Sciatic nerve (tissue), 2 donors: Measurements from ENCODE around the gene METTL23. TPM values are rescaled to one million over a fixed set of nuclear protein-coding genes. Genes with fewer than 3 reads are reported as not detected.
"Not testable (repeated sequence)": the region's sequence is repeated elsewhere in the genome, so short reads cannot be mapped to it uniquely, and the experiment has no call there.

Source experiments
- ATAC-seq: fragments of 200-7000 bp; cut with Tn5 transposase; one replicate; pipeline ENCODE4 v1.9.1; 2020; ENCODE audit warnings: mild to moderate bottlenecking, moderate library complexity
- DNase-seq: peaks from one replicate; pipeline ENCODE4 v3.0.0-alpha.2; 2020; ENCODE audit warnings: low spot score
- intact Hi-C: fragments of 100-400 bp; cut with DNase I; formaldehyde crosslinking; loops from one replicate; pipeline ENCODE4 v1.14.2; 2022
- total RNA-seq: library from RNA; stranded (reverse); fragmentation: NEBNext Ultra II Directional; extraction: Animal tissue kit (Norgen Biotek cat#: 25700); gene quantifications from one replicate; pipeline ENCODE4 v1.2.1, GENCODE V29; 2021
- donor health status: DM: no; HTN: no; CAD: no.
- donor health status: DM: no; HTN: no; CAD: no.

Gene METTL23
- total RNA-seq, 1 donor from 2014 or later, result 29.1 TPM

DNA sequence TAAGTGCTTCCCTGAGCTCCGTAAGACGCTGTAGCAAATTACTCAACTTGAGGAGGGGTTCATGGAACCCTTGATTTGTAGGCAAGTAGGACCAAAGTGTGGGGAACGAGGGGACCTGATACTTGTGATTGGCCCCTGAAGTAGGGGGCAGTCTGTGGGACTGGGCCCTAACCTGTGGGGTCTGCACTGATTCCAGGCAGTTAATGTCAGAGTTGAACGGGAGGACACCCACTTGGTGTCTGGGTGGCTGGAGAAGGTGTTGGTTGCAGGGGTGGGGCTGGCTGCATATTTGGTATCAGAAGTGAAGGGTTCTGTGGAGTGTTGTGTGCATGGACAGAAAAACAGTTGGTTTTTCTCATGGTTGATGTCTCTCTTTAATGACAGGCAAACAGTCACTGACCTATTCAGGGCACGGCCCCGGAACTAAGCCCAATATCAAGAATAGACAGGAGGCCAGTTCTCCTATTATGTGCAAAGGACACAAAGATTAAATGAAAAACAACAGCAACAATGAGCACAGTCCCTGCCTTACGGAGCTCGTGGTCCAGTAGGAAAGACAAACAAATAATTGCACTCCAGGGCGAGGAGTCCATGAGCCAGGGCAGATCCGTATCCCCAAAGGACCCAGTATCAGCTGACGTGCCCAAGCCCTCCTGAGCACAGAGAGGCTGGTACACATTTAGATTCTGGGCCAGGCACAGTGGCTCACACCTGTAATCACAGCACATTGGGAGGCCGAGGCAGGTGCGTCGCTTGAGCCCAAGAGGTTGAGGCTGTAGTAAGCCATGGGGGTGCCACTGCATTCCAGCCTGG, 35.1 kb upstream of the METTL23 start:
- ATAC-seq, result no peak
- intact Hi-C loops, result no loop called here
- DNase-seq, result no peak

DNA sequence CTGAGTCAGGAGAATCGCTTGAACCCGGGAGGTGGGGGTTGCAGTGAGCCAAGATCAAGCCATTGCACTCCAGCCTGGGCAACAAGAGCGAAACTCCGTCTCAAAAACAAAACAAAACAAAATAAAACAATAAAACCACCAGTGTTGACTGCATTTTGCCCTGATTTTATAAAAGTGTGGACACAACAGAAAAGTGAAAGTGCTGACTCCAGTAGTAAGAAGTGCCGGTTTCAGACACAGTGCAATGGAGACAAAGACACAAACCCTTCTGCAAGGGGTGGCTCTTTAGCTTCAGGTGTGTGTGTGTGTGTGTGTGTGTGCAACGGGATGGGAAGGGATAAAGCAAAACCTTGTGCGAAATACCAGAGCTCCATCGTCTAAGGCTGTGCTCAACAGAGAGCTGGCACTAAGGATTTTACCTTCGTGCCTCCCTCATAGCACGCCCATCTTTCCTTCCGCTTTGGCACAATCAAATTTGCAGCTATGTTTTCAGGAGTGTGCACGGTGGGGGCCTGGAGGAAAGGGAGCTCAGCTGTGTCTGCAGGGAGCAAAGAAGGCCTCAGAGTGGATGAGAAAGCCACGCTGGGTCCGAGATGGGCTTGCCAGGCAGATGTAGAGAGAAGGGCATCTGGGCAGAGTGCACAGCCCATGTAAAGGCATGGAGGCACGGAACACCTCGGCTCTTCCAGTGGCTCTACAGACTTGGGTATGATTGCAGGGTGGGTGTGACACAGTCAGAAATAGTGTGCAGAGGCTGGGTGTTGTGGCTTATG, 31.4 kb upstream of the METTL23 start:
- ATAC-seq, result no peak
- intact Hi-C loops, result no loop called here
- no peak for DNase-seq

DNA sequence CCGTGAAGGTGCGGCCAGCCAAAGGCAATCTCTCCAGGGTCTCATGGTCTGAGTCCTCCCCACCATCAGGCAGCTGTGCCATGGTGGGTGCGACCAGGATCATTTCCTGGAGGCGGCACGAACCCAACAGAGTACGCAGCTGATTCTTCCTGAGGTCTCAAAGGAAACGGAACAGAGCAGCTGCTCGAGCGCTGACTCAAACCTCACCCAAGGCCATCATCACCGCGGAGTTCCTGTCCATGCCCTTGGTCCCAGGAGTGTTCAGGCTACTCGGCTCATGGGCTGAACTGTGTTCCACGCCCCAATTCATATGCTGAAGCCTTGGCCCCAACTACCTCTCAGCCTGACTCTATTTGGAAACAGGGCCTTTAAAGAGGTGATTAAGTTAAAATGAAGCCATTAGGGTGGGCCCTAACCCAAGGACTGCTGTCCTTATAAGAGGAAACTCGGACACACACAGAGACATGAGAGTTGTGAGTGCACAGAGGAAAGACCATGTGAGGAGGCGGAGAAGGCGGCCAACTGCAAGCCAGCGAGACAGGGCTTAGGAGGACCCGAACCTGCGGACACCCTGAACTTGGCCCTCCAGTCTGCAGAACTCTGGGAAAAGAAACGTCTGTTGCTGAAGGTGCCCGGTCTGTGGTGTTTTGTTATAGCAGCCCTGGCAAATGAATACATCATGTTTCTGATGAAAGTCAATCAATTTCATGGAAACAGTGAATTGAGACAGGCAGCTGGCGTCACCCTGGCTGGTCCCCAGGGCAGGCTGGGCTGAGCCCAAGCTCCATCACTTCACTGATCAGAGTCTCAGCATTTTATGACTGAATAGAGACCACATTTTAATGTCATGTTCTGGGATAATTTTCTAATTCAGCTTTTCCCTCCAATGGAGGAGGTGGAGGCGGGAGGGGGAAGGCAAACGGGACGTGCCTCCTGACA, 29.6 kb upstream of the METTL23 start:
- intact Hi-C loops, result no loop called here
- ATAC-seq, result no peak
- DNase-seq, result no peak

GRCh38 chr17:76697702-76698465, 28.8 kb upstream of the METTL23 start:
- DNase-seq, result no peak
- ATAC-seq, result no peak
- intact Hi-C loops, result no loop called here

DNA sequence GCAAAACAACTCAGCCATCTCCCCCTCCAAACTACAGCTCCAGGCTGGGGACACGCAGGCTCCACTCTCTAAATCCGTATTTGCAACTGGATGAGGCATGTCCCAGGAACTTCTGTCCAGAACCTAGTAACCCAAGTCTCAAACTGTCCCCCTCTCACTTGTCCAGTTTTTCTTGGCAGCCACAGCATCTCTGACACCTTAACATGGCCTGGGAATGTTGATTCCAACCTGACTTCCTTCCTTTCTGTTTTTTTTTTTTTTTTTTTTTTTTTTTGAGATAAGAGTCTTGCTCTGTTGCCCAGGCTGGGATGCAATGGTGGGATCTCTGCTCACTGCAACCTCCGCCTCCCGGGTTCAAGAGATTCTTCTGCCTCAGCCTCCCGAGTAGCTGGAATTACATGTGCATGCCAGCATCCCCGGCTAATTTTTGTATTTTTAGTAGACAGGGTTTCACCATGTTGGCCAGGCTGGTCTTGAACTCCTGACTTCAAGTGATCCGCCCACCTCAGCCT, 28.1 kb upstream of the METTL23 start:
- DNase-seq, intact Hi-C loops, ATAC-seq: not testable (repeated sequence)

DNA sequence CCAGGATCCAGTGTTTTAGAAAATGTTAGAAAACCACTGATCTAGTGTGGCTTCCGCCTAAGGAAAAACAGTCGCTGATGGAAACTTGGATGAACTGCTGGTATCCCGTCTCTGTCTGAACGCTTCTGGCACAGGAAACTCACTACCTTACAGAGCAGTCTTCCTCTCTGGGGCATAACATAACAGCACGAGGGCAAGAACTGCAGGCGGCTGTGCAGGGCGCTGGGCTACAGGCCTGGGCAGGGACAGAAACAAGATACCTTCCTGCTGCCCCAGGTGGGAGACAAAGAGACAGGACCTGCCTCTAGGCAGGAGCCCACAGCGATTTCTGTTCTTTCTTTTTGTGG, 26.4 kb upstream of the METTL23 start:
- DNase-seq, result no peak
- ATAC-seq, result peak; percentile 34
- intact Hi-C loops, result no loop called here

- ATAC-seq (peak; percentile 93), DNase-seq (no peak)
- intact Hi-C loops, result no loop called here
Measured at GRCh38 chr17:76700617-76701470, 25.8 kb upstream of the METTL23 start.

- no peak for DNase-seq
- ATAC-seq, result peak; percentile 13
- intact Hi-C loops, result no loop called here
Measured at GRCh38 chr17:76701471-76701967, 25.1 kb upstream of the METTL23 start.

- ATAC-seq (no peak), DNase-seq (no peak)
- intact Hi-C loops, result no loop called here
Measured at GRCh38 chr17:76702076-76702475, 24.6 kb upstream of the METTL23 start.

GRCh38 chr17:76702941-76703637, 23.6 kb upstream of the METTL23 start:
- intact Hi-C loops, result no loop called here
- no peak for DNase-seq

DNA sequence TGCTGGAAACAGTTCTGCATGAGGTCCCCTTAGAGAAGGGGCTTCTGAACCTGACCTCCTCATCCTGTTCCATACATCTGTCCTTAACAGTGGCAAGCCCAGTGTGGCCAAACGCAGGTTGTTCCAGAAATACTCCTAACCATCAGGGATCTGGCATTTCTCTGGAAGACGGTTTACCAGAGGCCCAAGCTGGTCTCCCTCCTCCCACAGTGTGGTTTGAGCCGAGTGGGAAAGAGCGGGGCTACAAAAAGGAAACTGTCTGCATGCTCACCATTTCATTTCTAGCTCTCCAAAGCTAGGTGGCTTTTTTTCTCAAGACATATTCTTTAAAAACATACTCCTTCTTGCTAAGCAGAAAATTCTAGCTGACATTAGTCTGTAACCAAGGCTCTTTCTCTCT, 21.8 kb upstream of the METTL23 start:
- intact Hi-C loops, result no loop called here
- ATAC-seq, result no peak
- DNase-seq, result no peak

More at GRCh38 chr17:76702941-76703637, 23.6 kb upstream of the METTL23 start:
- no peak for ATAC-seq

DNA sequence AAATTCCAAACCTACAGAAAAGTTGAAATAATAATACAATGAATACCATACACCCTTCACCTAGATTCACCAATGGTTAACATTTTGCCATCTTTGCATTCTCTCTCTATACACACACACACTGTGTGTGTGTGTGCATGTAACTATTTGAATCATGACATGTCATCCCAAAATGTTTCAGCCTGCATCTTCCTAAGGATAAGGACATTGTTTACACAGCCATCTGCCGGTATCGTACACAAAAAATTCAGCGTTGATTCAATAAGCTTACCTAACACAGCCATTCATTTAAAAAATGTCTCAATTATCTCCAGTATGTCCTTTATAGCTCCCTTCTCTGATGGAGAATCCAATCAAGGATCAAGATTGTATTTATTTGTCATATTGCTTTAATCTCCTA, 19.8 kb upstream of the METTL23 start:
- no peak for DNase-seq
- ATAC-seq, result no peak
- intact Hi-C loops, result no loop called here

DNA sequence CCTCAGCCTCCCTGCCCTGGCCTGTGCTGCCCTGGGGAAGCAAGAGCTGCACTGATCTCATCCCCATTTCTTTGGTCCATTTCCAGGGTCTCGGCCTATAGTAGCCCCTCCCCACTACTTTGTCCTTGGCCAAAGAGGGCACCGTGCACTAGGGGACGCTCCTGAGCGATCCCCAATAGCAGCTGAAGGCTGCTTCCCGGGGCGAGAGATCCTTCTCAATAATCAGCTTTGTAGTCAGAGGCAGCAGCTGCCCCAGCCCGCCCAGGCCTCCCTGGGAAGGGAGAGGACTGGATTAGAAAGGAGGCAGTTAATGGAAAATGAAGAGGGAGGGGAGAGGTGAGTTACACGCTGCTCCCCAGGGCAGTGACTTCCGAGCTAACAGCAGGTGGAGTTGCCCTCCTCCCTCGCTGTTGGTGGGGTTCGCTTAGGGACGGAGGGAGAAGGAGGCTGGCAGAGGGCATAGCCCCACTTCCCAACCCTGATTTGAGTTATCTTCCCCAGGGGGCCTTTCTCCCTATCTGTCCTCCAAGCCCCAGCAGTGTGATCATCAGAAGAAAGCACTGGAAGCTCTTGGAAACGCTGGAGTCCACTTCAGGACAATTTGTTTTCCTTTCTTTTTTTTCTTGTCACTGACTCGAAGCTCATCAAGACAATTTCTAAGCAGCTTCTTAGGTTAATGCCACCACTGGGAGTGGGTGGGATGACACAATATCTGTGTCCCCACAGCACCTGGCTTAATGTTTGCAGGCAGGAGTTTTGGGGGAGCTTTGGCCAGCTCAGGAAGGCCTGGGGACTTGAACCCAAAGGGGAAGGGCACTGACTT, 18.4 kb upstream of the METTL23 start:
- ATAC-seq (peak; percentile 28), DNase-seq (no peak)
- intact Hi-C loops, result no loop called here

GRCh38 chr17:76709077-76709950, 17.3 kb upstream of the METTL23 start:
- intact Hi-C loops, result no loop called here
- peak; percentile 85 for ATAC-seq
- peak; percentile 88 for DNase-seq
